Activated T-cell treated with anti-CD3 and anti-CD28 coated beads, Interleukin-2, amount 50 U/mL, for 72 hours (primary cell): Measurements from ENCODE around the gene SSH3. TPM values are rescaled to one million over a fixed set of nuclear protein-coding genes. Genes with fewer than 3 reads are reported as not detected.

Experiments used
- ATAC-seq, 2 donors: fragments of 150-1000 bp; cut with Tn5 transposase; replicated peaks in 1 of 2; 2 replicates each; pipeline ENCODE4 v1.10.0; 2021; ENCODE audit warnings: moderate library complexity in 2 of 2, mild to moderate bottlenecking in 1 of 2
- DNase-seq, 2 donors: peaks; one replicate each; pipeline ENCODE4 v3.0.0; 2021 to 2022; ENCODE audit warnings: mixed read lengths in 1 of 2
- H3K27ac Mint-ChIP-seq: one replicate; pipeline ENCODE4 v1.8.0; 2022; ENCODE audit warnings: mild to moderate bottlenecking, moderate library complexity, mixed read lengths
- H3K27me3 Mint-ChIP-seq: one replicate; pipeline ENCODE4 v1.8.0; 2022; ENCODE audit warnings: low read depth, mixed read lengths
- H3K36me3 Mint-ChIP-seq, 2 donors: one replicate each; pipeline ENCODE4 v1.8.0; 2022; ENCODE audit warnings: mixed read lengths in 2 of 2, mild to moderate bottlenecking in 1 of 2; ENCODE audit not compliant: insufficient read depth in 2 of 2
- H3K4me1 Mint-ChIP-seq: one replicate; pipeline ENCODE4 v1.8.0; 2022; ENCODE audit warnings: low read depth, mixed read lengths
- H3K4me3 Mint-ChIP-seq, 2 donors: one replicate each; pipeline ENCODE4 v1.8.0; 2022; ENCODE audit warnings: mild to moderate bottlenecking in 2 of 2, mixed read lengths in 2 of 2, moderate library complexity in 2 of 2
- H3K9me3 Mint-ChIP-seq, 2 donors: one replicate each; pipeline ENCODE4 v1.8.0; 2022; ENCODE audit warnings: mixed read lengths in 2 of 2
- total RNA-seq, 2 donors: library from RNA; stranded (reverse); gene quantifications; one replicate each; pipeline ENCODE4 v1.2.3, GENCODE V29; 2022

Gene SSH3
- total RNA-seq, 2 donors from 2014 or later: 13.3 to 20.3 TPM

DNA sequence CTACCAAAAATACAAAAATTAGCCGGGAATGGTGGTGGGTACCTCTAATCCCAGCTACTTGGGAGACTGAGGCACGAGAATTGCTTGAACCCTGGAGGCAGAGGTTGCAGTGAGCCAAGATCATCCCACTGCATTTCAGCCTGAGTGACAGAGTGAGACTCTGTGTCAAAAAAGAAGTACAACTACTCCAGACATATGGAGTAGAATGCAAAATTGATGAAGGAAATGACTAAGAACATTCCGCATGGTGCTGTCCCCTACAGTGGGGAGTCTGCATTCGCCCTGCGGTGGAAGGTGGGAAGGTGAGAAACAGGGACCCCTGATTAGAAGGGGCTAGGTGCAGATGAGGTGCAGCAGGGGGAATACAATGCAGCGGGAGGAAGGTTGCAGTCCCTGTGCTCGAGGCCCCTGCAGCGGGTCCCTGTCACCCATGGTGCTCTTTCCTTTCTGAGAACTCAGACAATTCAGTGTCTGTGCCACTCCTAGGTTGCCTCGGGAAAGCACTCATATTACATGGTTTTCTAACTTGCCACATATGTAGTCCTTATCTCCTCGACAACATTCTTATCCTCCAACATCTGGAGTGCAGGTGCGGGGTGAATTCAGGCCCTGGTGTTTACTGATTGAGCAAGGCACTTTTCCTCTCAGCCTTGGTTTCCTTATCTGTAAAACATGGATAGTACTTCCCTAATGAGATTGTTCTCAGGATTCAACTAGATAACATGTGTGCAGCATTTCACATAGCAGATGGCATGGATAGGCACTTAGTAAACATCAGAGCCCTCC, 44.8 kb downstream of the SSH3 start:
- DNase-seq (no peak), ATAC-seq (no peak)
- Mint-ChIP-seq H3K4me1 (peaks cover 69% of the 10 kb centered on the region), H3K36me3 (peaks cover 0 to 1% of the 10 kb centered on the region in 2 donors), H3K27me3 (no peaks in the 10 kb centered on the region), H3K9me3 (no peaks in the 10 kb centered on the region), H3K4me3 (no peak overlapping the region), H3K27ac (no peak overlapping the region)

DNA sequence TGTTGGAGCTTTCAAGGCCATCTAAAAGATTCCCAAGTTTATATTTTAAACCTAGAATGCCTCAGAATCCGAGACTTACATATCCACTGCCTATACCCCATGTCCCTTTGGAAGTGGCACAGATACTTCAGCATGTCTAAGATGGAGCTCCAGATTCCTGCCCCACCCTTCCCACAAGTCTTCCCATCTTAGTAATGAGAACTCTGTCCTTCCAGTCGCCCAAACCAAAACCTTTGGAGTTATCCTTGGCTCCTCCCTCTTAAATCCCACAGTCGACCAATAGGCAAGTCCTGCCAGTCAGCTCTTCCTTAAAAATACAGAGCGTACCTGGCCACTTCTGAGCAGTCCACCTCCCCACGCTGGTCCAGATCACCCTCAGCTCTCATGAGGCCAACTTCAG, 45.7 kb downstream of the SSH3 start:
- peaks cover 0 to 1% of the 10 kb centered on the region in 2 donors for H3K36me3 Mint-ChIP-seq
- no peak for ATAC-seq
- no peak for DNase-seq
- no peaks in the 10 kb centered on the region for H3K9me3 Mint-ChIP-seq
- H3K27ac Mint-ChIP-seq: no peak overlapping the region
- H3K4me3 Mint-ChIP-seq: no peak overlapping the region
- H3K27me3 Mint-ChIP-seq: no peaks in the 10 kb centered on the region
- H3K4me1 Mint-ChIP-seq: peaks cover 72% of the 10 kb centered on the region

DNA sequence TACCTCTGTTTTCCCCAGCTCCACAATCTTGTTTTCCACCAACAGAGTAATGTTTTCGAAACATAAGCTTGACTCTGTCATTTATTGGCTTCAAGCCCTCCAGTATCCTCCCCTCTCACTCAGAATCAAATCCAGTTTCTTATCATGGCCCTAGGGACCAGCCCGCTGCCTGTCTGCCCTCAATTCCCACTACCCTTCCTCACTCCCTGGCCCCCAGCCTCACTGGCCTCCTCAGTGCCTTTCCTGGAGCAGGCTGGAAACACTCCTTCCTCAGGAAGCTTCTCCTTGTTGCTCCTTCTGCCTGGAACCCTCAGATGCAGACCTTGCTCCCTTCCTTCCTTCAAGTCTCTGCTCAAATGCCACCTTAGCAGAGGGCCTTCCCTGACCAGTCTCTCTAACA, 46.1 kb downstream of the SSH3 start:
- DNase-seq (no peak), ATAC-seq (no peak)
- H3K27me3 Mint-ChIP-seq: no peaks in the 10 kb centered on the region
- no peak overlapping the region for H3K27ac Mint-ChIP-seq
- H3K4me3 Mint-ChIP-seq: no peak overlapping the region
- no peaks in the 10 kb centered on the region for H3K9me3 Mint-ChIP-seq
- peaks cover 0 to 1% of the 10 kb centered on the region in 2 donors for H3K36me3 Mint-ChIP-seq
- peaks cover 72% of the 10 kb centered on the region for H3K4me1 Mint-ChIP-seq

DNA sequence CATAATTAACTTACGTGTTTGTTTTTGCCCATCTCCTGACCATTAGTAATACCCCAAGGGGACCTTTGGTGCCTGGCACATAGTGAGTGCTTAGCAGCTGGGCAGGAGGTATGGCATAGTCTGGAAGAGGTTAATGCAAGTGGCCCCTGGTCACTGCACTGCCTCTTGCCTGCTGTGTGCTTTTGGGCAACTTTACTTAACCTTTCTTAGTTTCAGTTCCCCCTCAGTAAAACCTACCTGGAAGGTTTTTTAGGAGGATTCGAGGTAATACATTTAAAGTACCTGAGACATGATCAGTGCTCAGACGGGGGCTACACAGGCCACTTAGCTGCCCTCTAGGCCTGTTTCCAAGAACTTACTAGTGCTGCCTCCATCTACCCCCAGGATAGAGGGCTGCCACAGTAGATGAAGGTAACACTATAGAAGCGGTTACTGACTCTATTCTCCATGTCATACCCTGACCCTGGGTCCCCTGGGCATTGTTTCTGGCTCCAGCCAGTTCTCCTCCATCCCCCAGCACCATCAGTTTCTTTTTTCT, 46.7 kb downstream of the SSH3 start:
- no peak overlapping the region for H3K27ac Mint-ChIP-seq

DNA sequence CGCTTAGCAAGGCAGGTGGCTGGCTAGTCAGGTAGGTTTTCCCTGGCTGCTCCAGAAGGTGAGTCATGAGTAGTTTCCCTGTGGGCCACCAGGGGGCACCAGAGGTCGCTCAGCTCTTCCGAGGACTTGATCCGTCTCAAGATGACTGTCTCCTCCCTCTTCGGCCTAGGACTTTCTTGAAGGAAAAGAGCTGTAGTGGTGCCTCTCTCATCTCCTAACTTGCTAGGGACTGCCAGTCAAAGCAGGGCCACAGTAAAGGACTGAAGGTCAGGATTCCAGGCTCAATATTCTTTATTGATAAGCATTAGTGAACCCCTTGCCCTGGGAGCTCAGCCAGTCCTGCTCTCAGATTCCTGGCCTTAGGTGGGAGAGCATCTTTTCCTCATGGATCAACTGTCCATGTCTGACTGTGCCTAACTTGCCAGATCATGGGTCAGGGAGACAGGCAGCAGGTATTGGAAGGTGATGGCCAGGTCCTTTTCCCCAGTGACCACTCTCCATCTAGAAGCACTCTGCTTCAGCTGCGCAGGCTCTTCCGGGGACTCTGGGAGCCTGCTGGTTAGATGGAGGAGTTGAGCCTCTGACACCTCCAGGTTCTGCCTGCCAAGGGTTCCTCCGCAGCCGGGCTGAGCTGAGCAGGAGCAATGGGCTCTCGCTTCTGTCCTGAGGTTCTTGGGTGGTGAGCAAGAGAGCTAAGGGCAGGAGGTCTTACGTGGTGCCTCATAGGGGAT, 48.1 kb downstream of the SSH3 start:
- DNase-seq: peak; percentile 60 to 76
- Mint-ChIP-seq H3K4me1 (peaks cover 59% of the 10 kb centered on the region), H3K9me3 (no peaks in the 10 kb centered on the region), H3K36me3 (peaks cover 0 to 1% of the 10 kb centered on the region in 2 donors), H3K27me3 (no peaks in the 10 kb centered on the region), H3K4me3 (peak overlapping the region; percentile 58 to 94), H3K27ac (no peak overlapping the region)
- ATAC-seq: peak in 1 of 2 donors; percentile 10

More for the DNA sequence above, 46.7 kb downstream of the SSH3 start:
- Mint-ChIP-seq H3K9me3 (no peaks in the 10 kb centered on the region), H3K4me3 (no peak overlapping the region), H3K27me3 (no peaks in the 10 kb centered on the region), H3K4me1 (peaks cover 72% of the 10 kb centered on the region), H3K36me3 (peaks cover 0 to 1% of the 10 kb centered on the region in 2 donors)
- ATAC-seq (no peak), DNase-seq (no peak)

DNA sequence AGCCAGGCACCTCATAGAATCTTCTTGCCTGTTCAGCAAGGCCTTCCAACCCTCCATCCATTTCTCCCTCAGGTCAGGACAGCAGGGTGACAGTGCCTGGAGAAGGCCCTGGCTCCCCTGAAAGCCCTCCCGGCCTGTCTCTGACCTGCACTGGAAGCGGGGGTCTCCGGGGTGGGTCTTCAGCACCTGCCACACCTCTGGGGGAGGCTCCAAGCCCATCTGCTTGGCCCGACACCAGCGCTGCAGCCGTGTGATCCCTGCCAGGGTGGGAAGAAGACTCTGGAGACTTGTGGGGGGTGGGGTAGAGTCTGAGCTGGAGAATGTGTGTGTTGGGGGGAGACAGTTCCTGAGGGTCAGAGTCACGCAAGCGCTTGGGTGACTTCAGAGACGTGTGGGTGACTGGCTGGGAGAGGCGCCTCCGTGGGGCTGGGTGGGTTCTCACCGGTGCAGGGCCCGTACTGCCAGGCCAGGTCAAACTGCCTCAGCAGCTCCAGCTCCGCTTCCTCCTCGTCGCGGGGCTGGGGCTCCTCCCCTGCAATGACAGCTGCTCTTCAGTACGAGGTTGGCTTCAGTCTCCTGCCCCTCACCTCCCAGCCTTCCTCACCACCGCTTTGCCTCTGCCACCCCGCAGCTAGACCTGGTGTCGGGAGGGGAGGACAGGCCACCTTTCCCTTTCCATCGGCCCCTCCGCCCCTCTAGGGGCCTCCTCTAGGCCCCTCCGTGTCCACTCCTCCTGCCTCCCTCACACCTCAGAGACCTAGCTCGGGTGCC, 49.4 kb downstream of the SSH3 start:
- peak overlapping the region; percentile 90 for H3K27ac Mint-ChIP-seq
- H3K9me3 Mint-ChIP-seq: no peaks in the 10 kb centered on the region
- H3K4me3 Mint-ChIP-seq: peak overlapping the region; percentile 94 to 95
- peak in 1 of 2 donors; percentile 69 for DNase-seq
- peaks cover 0 to 1% of the 10 kb centered on the region in 2 donors for H3K36me3 Mint-ChIP-seq
- peak; percentile 45 to 54 for ATAC-seq
- H3K27me3 Mint-ChIP-seq: no peaks in the 10 kb centered on the region
- peaks cover 58% of the 10 kb centered on the region for H3K4me1 Mint-ChIP-seq

DNA sequence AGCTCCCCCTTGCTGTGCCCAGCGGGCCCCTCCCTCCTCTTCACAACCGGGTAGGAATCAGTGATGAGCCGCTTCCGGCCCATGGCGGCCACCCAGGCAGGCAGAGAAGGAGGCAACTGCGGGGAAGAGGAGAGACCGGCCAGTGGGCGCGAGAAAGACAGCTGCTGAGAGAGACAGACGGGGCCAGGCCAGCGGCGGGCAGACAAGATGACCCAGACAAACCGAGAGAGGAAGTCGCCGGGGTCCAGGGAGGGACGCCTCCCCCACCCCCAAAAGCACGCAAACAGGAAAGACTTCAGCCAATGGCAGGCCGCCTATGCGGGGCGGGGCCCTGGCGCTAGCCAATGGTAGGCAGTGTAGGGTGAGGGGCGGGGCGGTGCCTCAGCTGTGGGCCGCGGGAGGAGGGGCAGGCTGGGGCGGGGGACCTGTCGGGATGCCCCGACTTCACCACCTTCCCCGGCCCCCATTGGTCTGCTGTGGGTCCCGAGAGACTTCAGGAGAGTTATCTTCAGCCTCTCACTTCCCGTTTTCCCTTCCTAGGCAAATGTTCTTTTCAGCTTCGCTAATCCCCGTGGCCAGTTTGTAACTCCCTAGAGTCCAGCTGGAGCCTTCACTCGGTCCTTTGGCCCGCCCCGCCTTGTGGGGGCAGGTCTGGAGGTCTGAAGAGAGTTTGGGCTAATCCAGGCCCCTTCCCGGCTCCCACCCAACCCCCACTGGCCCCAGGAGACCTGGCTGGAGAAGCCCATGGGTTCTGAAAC, 50.2 kb downstream of the SSH3 start, which contains the start of gene POLD4:
Gene POLD4 (minus strand): TSS at position 230 of the 758 bp plus-strand sequence. CDS start 147 bp downstream, at position 83.
- H3K36me3 Mint-ChIP-seq: peaks cover 0 to 1% of the 10 kb centered on the region in 2 donors
- H3K4me3 Mint-ChIP-seq: peak within 1 kb of the TSS; percentile 94 to 95
- peak; percentile 92 to 93 for ATAC-seq
- H3K27me3 Mint-ChIP-seq: no peaks in the 10 kb centered on the region
- peak; percentile 98 to 99 for DNase-seq
- peaks cover 58% of the 10 kb centered on the region for H3K4me1 Mint-ChIP-seq
- H3K27ac Mint-ChIP-seq: peak within 1 kb of the TSS; percentile 90
- H3K9me3 Mint-ChIP-seq: no peaks in the 10 kb centered on the region

DNA sequence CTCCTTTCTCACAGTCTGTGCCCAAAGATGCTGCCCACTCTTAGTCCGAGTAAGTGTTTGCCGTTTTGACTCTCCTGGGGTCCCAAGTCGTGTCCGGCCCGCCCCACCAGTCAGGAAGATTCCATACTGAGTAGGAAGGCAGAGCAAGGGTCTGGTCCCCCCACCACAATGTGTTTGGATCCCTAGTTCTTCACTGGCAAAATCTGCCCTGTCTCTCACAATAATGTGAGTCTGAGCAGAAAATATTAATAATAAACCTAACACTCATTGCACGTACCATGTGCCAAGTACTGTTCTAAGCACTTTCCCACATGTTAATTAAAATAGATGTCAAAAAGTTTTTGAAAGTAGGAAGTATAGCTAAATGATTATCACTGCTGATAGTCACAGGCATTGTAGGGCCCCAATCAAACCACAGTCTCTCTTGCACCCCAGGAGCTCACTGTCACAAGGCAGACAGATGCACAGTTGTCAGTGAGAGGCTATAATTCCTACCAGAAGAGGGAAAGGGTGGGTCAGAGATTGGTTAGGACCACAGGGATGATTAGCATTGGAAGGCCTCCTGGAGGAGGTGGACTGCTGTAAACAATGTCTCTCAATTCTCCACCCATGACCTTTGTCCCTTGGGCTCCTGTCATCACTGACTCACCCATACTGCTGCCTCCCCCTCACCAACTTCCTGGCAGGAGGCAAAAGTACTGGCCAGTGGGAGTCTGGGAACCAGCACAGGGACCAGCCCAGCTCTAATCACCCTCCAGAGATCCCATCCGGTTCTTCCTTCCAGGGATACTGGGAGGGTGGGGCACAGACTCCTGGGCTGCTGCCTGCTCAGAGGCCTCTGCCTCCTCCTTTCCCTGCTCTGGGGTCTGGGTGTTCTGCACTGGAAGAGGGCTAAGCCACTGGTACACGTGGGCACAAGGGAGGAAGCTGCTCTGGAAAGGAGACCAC, 51.0 kb downstream of the SSH3 start:
- no peaks in the 10 kb centered on the region for H3K27me3 Mint-ChIP-seq
- peaks cover 0 to 1% of the 10 kb centered on the region in 2 donors for H3K36me3 Mint-ChIP-seq
- peak overlapping the region; percentile 85 for H3K27ac Mint-ChIP-seq
- H3K4me3 Mint-ChIP-seq: peak overlapping the region; percentile 94 to 95
- peak in 1 of 2 donors; percentile 12 for ATAC-seq
- peak; percentile 38 to 39 for DNase-seq
- no peaks in the 10 kb centered on the region for H3K9me3 Mint-ChIP-seq
- H3K4me1 Mint-ChIP-seq: peaks cover 50% of the 10 kb centered on the region

DNA sequence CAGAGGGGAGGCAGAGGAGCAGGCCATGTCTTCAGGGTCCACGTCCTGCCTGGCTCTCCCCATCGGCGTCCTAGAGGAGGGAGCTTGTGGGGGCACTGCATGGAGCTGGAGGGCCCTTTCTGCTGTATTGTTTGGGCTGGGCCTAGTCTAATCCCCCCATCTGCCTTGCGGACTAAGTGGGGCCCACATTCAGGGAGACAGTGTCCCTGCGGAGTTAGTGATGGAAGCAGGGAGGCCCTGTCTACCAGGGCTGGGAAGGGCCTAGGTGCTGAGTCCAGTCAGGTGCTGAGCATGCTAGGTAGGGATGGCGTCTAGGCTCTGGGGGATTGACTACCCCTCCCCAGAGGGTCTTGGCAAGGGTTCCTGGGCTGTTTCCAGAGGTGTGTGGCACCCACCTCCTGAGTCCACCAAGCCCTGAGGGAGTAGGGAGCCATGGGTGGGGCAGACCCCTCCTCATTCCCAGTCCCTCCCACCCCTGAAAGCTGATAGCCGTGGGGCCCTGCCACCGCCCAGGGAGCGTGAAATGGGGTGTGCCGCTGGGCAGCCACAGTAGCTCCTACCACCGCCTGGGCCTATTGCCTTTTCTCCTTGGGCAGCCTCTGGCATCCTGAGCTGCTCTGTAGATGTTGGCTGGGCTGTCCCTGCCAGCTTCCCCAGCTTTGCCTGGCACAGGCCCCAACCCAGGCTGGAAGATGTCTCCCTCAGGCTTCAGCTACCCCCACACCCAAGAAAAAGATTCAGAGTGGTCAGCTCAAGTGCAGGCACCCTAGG, 51.9 kb downstream of the SSH3 start:
- Mint-ChIP-seq H3K27ac (peak overlapping the region; percentile 85), H3K4me3 (peak overlapping the region in 1 of 2 donors; percentile 94), H3K36me3 (peaks cover 0 to 1% of the 10 kb centered on the region in 2 donors), H3K27me3 (no peaks in the 10 kb centered on the region), H3K9me3 (no peaks in the 10 kb centered on the region), H3K4me1 (peaks cover 43% of the 10 kb centered on the region)
- no peak for DNase-seq
- ATAC-seq: no peak

DNA sequence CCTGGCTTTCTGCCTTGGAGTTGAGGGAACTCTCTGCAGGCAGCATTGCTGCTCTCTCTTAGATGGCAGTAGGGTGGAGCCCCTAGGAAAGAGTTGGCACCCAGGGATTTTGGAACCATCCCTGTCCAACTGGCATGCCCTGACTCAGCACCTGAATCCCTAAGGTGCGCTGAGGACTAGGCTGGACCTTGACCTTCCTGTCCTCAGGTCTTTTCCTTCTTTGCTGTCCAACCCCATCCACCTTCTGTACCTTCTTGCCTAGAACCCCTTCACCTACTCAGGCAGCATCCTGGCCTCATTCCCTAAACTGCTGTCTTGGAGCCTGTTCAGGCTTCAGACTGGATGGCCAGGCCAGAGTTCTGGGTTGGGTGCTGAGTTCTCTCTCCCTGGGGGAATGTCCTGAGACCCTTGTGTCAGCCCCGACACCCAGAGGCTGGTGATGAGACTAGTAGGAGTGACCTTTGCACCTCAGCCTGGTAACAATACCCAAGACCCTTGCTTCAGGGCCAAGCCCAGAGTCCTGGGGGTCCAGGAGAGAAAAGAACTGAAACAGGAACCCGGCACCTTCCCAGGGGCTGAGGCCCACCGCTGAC, 52.6 kb downstream of the SSH3 start:
- Mint-ChIP-seq H3K36me3 (peaks cover 0 to 1% of the 10 kb centered on the region in 2 donors), H3K9me3 (no peaks in the 10 kb centered on the region), H3K27me3 (no peaks in the 10 kb centered on the region), H3K4me3 (no peak overlapping the region), H3K27ac (peak overlapping the region; percentile 59), H3K4me1 (peaks cover 40% of the 10 kb centered on the region)
- DNase-seq (no peak), ATAC-seq (no peak)
